Measurements from ENCODE around the gene SIPA1L3. TPM values are rescaled to one million over a fixed set of nuclear protein-coding genes. Genes with fewer than 3 reads are reported as not detected.
A peak's percentile ranks its signal among the peaks of the same experiment; 100 is the strongest.

Gene SIPA1L3
- total RNA-seq, 2 donors from 2014 or later: 42.8 to 48.2 TPM

DNA sequence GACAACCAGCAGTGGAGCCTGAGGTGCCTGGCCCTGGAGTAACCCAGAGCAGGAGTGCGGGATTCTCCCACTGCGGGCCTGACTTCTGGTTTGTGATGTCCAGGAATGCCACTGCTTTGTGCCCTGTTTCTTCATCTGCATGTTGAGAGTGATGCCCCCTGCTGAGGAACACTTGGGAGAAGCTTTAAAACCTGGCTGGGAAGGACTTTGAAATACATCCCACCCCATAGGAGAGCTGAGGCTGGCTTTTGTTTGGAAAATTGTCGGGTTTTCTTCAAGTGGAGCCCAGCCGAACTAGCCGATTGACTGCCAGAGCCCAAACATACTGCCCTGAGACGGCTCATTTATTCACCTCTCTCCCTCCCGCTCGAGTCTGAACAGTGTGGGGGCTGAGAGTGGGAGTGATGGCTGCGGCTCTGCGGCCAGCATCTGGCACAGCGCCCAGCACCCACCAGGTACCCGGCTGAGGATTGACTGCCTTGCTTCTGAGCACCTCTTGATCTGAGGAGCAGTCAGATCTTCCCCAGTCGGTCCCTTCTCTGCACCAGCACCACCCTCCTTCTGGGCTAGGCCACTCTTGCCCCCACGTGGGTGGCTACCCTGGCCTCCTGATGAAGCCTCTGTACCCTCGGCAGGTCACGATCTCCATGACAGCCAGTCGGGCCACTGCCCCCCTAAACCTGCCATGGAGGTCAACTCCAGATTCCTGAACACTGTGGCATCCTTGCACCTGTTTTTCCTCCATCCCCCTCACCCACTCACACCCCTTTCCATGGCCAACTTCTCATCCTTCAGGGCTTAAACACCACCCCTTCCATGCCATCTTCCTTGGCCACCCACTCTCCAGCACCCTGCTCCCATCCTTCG is 148.9 kb downstream of the SIPA1L3 start:
- Mint-ChIP-seq H3K27me3 (ENCODE audit: insufficient read depth) (no peaks in the 10 kb centered on the region), H3K36me3 (ENCODE audit: low read depth) (peaks cover 10% of the 10 kb centered on the region), H3K27ac (peak overlapping the region; percentile 49), H3K4me1 (peaks cover 31% of the 10 kb centered on the region), H3K9me3 (no peaks in the 10 kb centered on the region), H3K4me3 (no peak overlapping the region)
- Histone ChIP-seq H3K9ac (ENCODE audit: extremely low read depth, low read length, poor library complexity, severe bottlenecking) (no peak overlapping the region), H3K36me3 (ENCODE audit: control insufficient read depth, insufficient read depth, low read length) (no peaks in the 10 kb centered on the region), H3K4me1 (ENCODE audit: control insufficient read depth, insufficient read depth, low read length) (peaks cover 10% of the 10 kb centered on the region), H3K4me3 (ENCODE audit: low read length) (no peak overlapping the region), H3K27ac (ENCODE audit: low read depth, low read length) (no peak overlapping the region), H3K9me3 (ENCODE audit: control insufficient read depth, low read length) (no peaks in the 10 kb centered on the region), H3K27me3 (ENCODE audit: control insufficient read depth, insufficient read depth, low read length, poor library complexity, severe bottlenecking) (no peaks in the 10 kb centered on the region)
- TF ChIP-seq, protein P1, sequence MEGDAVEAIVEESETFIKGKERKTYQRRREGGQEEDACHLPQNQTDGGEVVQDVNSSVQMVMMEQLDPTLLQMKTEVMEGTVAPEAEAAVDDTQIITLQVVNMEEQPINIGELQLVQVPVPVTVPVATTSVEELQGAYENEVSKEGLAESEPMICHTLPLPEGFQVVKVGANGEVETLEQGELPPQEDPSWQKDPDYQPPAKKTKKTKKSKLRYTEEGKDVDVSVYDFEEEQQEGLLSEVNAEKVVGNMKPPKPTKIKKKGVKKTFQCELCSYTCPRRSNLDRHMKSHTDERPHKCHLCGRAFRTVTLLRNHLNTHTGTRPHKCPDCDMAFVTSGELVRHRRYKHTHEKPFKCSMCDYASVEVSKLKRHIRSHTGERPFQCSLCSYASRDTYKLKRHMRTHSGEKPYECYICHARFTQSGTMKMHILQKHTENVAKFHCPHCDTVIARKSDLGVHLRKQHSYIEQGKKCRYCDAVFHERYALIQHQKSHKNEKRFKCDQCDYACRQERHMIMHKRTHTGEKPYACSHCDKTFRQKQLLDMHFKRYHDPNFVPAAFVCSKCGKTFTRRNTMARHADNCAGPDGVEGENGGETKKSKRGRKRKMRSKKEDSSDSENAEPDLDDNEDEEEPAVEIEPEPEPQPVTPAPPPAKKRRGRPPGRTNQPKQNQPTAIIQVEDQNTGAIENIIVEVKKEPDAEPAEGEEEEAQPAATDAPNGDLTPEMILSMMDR (conservative IDR thresholded peaks at IDR 0.05): no peak
- DNase-seq: peak; percentile 80
- 61 to 73% methylated on average over 13 to 18 of the region's 18 CpGs for WGBS, 2 experiments (ENCODE audit: insufficient coverage in 1 of 2, insufficient read length in 1 of 2)

DNA sequence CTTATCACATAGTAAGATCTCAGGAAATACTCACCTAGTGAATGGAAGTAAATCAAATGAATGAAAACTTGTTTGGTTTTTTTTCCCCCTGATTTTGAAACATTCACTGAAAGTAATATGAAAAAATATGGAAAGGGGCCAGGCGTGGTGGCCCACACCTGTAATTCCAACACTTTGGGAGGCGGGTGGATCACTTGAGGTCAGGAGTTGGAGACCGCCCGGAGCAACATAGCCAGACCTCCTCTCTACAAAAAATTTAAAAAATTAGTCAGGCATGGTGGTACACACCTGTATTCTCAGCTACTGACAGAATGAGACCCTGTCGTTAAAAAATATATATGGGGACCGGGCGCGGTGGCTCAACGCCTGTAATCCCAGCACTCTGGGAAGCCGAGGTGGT is 149.6 kb downstream of the SIPA1L3 start:
- Mint-ChIP-seq H3K4me3 (no peak overlapping the region), H3K27ac (peak overlapping the region; percentile 39), H3K36me3 (ENCODE audit: low read depth) (peaks cover 6% of the 10 kb centered on the region), H3K9me3 (no peaks in the 10 kb centered on the region), H3K4me1 (peaks cover 31% of the 10 kb centered on the region), H3K27me3 (ENCODE audit: insufficient read depth) (no peaks in the 10 kb centered on the region)
- no peak overlapping the region for H3K27ac ChIP-seq (ENCODE audit: low read depth, low read length)
- peaks cover 10% of the 10 kb centered on the region for H3K4me1 ChIP-seq (ENCODE audit: control insufficient read depth, insufficient read depth, low read length)
- no peaks in the 10 kb centered on the region for H3K9me3 ChIP-seq (ENCODE audit: control insufficient read depth, low read length)
- no peaks in the 10 kb centered on the region for H3K27me3 ChIP-seq (ENCODE audit: control insufficient read depth, insufficient read depth, low read length, poor library complexity, severe bottlenecking)
- no peak overlapping the region for H3K4me3 ChIP-seq (ENCODE audit: low read length)
- WGBS, 2 experiments (ENCODE audit: insufficient coverage in 1 of 2, insufficient read length in 1 of 2): 90 to 95% methylated on average over 8 to 10 of the region's 10 CpGs
- no peak overlapping the region for H3K9ac ChIP-seq (ENCODE audit: extremely low read depth, low read length, poor library complexity, severe bottlenecking)
- TF ChIP-seq, protein P1 (conservative IDR thresholded peaks at IDR 0.05): no peak
- no peaks in the 10 kb centered on the region for H3K36me3 ChIP-seq (ENCODE audit: control insufficient read depth, insufficient read depth, low read length)
- DNase-seq: no peak

DNA sequence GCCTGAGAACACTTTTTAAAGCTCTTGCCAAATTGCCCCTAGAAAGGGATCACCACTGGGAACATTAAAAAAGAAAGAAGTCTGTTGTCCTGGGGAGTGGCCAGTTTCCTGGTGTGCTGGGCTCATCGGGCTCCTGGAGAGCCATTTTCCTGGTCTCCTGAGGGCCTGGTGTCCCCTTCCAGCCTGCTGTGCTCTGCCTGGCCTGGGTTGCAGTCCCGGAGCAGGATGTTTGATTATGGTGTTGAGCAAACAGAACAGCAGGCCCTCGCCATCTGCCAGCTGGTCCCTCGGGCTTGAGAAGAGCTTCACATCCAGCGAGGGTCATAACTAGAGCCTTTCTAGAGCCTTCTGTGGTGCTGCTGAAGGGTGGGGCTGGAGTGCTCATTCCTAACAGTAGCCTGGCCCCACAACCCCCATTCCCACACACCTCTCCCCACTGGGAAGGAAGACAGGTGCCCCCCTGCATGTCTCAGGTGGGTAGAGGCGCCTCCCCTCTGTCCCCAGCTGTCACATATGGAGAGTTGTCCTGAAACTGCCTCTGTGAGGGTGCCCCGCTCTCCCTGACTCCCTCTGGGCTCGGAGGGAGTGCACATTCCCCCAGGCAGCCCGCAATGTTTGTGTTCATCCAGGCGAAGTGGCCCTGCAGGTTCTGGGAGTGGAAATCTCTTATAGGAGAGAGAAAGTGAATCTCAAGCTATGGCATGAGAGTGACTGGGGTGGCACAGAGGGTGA is 151.1 kb downstream of the SIPA1L3 start:
- Histone ChIP-seq H3K9me3 (ENCODE audit: control insufficient read depth, low read length) (no peaks in the 10 kb centered on the region), H3K27ac (ENCODE audit: low read depth, low read length) (peak overlapping the region; percentile 38), H3K4me3 (ENCODE audit: low read length) (no peak overlapping the region), H3K36me3 (ENCODE audit: control insufficient read depth, insufficient read depth, low read length) (no peaks in the 10 kb centered on the region), H3K4me1 (ENCODE audit: control insufficient read depth, insufficient read depth, low read length) (peaks cover 10% of the 10 kb centered on the region), H3K9ac (ENCODE audit: extremely low read depth, low read length, poor library complexity, severe bottlenecking) (no peak overlapping the region), H3K27me3 (ENCODE audit: control insufficient read depth, insufficient read depth, low read length, poor library complexity, severe bottlenecking) (no peaks in the 10 kb centered on the region)
- no peaks in the 10 kb centered on the region for H3K27me3 Mint-ChIP-seq (ENCODE audit: insufficient read depth)
- H3K9me3 Mint-ChIP-seq: no peaks in the 10 kb centered on the region
- TF ChIP-seq, protein P1 (conservative IDR thresholded peaks at IDR 0.05): no peak
- peaks cover 31% of the 10 kb centered on the region for H3K4me1 Mint-ChIP-seq
- no peak overlapping the region for H3K4me3 Mint-ChIP-seq
- 70 to 76% methylated on average over 6 to 10 of the region's 10 CpGs for WGBS, 2 experiments (ENCODE audit: insufficient coverage in 1 of 2, insufficient read length in 1 of 2)
- peaks cover 2% of the 10 kb centered on the region for H3K36me3 Mint-ChIP-seq (ENCODE audit: low read depth)
- peak; percentile 61 for DNase-seq
- H3K27ac Mint-ChIP-seq: peak overlapping the region; percentile 48
